ENCODE results near the gene C1QTNF7.

Gene C1QTNF7

GRCh38 chr4:15493411-15493810 is 65.6 kb downstream of the C1QTNF7 start:
- H3K27ac ChIP-seq, result no peak overlapping the region
- no peak for TF ChIP-seq CTCF (conservative IDR thresholded peaks at IDR 0.05)
- TF ChIP-seq ZFX (IDR thresholded peaks at IDR 0.05), result no peak

- no peak overlapping the region for H3K27ac ChIP-seq
- no peak for TF ChIP-seq ZFX (IDR thresholded peaks at IDR 0.05)
- TF ChIP-seq CTCF (conservative IDR thresholded peaks at IDR 0.05), result no peak
Observed at GRCh38 chr4:15495621-15496020, 67.8 kb downstream of the C1QTNF7 start.
